Measurements from ENCODE around the gene TMCO2.

Gene TMCO2

DNA sequence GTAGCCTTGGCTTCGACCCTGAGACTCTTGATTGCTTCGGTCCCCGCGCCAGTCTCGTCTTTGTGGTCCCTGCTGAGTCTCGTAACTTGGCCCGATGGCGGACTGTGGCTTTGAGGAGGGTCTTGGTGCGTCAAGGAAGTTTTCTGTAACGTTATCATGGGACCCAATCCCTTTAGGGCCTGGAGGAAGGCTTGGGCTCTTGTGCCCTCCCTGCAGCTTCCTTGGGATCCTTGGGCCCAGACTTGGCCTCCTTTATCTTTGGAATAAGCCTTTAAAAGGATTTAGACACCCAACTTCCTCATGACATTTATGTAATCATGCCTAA is 10.7 kb downstream of the TMCO2 start:
- DNase-seq, result no peak

DNA sequence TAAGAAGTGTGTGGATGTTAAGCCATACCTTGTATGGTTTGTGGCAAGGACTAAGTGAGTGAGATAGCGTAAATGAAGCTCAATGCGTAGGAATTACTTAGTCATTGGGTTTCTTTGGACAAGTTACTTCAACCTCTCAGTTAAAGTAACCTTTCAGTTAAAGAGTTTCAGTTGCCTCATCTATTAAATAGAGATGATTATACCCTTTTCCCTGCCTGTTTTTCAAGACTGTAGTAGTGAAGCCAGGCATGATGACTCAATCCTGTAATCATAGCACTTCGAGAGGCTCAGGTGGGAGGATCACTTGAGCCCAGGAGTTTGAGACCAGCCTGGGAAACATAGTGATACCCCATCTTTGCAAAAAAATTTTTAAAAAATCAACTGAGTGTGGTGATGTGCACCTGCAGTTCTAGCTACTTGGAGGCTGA is 16.6 kb downstream of the TMCO2 start:
- no peak for DNase-seq

DNA sequence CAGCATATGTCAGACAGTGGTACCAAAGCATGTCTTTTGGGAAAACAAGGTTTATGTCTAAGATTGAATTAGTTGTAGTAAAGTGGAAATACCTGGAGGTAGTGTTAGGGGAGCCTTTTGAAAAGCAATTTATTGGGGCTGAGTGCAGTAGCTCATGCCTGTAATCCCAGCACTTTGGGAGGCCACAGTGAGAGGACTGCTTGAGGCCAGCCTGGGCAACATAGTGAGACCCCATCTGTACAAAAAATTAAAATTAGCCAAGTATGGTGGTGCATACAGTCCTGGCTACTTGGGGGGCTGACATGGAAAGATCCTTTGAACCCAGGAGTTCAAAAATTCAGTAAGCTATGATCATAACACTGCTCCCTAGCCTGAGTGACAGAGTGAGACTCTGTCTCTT is 17.6 kb downstream of the TMCO2 start:
- no peak for DNase-seq

DNA sequence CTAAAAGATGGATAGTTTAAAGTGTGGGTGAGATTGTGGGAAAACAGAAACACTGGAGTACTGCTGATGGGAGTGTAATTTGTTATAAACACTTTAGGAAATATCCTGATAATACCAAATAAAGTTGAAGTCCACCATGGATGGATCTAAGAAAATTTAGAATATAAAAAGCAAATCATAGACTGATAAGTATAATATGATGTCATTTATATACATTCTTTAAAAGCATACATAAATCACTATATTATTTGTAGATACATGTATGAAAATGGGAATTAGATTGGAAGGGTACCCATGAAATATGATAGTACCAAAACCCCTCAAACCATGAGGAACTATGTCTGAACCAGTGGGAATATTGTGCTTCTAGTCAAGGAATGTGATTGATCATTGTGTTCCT is 18.2 kb downstream of the TMCO2 start:
- no peak for DNase-seq

DNA sequence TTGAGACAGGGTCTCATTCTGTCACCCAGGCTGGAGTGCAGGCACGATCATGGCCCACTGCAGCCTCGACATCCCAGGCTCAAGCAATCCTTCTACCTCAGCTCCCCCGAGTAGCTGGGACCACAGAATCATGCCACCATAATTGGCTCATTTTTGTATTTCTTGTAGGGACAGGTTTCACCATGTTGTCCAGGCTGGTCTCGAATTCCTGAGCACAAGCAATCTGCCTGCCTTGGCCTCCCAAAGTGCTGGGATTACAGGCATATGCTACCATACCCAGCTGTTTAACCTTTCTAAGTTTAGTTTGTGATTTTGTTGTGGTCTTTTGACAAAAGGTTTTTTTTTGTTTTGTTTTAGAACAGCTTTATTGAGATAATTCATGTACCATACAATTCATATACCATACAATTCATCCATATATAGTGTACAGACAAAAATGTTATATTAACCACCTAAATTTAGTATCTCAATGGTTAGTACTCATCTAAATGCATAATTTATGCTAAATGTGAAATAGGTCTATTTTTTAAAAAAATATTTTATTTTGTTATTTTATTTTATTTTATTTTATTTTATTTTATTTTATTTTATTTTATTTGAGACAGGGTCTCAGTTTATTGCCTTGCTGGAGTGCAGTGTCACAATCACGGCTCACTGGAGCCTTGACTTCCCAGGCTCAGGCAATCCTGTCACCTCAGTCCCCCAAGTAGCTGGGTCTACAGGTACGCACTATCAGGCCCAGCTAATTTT is 19.2 kb downstream of the TMCO2 start:
- DNase-seq, result no peak

DNA sequence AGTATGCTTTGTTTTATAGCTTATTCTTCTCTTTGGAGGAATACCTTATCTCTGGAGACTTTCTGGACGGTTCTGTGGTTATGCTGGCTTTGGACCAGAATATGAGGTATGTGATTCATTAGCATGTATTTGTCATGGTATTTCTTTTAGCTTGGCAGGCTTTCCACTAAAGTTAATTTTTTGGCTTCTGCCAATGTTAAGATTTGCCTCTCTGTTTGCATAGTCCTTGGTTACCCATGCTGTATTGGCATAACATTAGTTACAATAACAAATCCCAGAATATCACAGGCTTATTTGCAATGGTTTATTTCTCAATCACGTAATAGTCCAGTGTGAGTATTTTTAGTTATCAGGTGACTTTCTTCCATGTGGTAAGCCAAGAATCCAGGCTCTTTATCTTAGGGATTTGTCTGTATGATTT is 20.0 kb downstream of the TMCO2 start:
- DNase-seq, result no peak

DNA sequence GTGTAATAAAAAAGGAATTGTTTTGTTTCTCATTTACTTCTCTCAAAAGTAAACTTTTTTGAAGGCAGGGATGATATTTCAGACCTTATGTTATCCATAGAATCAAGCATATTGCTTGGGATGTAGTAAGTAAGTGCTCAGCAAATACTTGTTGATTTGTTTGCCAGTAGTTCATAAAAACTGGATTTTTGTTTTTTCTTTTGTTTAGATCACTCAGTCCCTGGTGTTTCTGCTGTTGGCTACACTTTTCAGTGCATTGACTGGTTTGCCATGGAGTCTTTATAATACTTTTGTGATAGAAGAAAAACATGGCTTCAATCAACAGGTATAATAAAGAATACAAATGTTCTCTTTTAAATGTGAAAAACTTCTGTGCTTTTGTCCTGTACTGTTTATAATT is 20.5 kb downstream of the TMCO2 start:
- DNase-seq, result no peak

DNA sequence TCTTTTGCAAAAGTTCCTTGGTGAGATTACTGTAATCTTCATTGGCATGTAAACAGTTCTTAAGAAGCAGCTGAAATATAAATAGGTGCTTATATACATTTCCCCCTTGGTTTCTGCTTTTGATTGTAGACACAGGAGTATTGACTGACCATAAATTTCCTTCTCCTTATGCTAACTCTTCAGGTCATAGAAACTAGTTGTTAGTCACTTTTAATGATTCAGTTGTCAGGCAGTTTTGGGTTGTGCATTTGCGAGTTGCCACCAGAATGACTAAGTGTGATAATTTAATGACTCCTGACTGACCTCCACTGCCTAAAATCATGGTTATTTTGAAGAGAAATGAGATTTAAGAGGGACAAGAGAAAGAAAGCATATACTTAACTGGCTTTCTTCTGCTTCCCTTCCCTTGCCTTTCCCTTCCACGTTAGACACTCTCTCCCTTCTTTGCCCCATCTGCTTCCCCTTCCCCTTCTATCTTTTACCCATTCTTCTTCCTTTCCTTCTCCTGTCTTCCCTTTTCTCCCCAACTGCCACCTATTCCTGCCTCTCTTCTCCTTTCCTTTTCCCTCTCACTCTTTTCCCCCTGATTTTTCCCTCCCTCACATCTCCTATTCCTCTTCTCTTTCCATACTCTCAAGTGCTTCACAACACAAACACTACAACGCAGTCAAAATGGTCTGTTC is 22.6 kb downstream of the TMCO2 start:
- DNase-seq, result no peak

DNA sequence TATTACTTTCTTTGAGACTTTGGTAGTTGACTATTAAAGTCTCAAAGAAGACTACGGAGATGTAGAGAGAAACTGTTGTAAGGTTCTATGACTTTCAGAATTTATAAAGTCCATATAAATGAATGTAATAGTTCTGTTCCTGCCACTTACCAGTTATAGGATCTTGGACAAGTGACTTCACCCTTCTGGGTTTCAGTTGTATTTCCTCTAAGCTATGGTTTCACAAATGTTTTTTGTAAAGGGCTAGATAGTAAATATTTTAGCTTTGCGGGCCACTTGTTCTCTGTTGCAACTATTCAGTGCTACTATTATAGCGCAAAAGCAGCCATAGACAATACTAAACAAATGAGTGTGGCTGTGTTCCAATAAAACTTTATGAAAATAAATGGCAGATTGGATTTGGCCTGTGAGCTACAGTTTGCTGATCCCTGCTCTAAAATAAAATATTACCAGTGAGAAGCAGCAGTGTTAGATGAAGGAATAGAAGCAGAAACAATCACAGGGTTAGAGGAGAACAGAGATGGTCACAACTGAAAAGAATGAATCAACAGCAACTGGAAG is 25.0 kb downstream of the TMCO2 start:
- DNase-seq, result no peak

DNA sequence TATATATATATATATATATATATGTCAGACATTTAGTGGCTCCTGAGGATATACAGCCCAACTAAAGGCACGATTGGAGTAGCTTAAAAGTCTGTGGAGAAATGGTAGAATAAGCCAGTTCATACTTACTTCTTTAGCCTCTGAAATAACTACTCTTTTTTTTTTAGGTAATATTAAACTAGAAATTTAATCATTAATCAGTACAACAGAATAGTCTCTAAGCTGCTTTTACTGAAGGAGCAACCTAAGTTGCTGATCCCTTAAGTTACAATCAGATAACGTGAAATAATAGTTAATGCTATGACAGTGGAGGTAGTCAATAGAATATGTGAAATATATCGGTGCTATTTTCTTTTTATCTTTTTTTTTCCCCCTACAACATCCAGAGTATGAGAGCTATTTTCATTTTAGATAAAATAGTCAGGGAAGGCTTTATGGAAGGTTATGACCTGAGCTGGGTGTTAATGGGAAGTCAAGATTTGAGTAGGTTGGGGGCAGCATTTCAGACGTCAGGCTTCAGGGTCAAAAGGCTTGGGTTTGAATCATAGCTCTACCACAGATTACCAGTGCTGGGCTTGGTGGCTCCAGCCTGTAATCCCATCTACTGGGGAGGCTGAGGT is 25.9 kb downstream of the TMCO2 start:
- DNase-seq, result no peak

DNA sequence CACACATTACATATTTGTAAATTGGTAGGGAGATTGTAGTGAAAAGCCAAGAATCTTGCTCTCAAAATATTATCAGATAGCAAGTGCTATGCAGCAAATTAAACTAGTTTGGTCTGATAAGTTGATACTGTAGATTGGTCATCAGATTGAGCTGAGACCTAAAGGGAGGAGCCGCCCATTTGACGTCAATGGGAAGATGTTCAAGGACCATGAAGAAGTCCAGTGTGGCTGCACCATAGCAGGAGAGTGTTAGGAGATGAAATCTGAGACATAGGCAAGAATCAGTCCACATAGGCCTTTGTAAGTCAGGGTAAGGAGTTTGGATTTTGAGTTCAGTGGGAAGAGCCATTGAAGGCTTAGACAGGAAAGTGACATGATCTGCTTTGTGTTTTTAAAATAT is 26.6 kb downstream of the TMCO2 start:
- DNase-seq, result no peak

DNA sequence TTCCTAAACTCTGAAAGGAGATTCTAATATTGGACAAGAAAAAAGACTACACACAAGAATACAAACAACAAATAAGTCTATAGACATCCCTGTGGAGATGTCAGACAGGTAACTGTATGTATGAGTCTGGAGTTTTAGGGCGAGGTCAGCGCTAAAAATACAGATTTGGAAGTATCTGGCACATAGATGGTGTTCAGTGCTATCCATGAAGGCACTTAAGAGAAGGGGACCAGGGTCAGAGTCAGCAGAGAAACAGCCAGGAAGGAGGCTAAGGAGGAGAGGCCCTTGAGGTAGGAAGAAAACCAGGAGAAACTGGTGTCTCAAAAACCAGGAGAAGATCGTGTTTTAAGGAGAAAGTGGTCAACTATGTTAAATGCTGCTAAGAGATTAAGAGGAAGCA is 28.4 kb downstream of the TMCO2 start:
- no peak for DNase-seq

DNA sequence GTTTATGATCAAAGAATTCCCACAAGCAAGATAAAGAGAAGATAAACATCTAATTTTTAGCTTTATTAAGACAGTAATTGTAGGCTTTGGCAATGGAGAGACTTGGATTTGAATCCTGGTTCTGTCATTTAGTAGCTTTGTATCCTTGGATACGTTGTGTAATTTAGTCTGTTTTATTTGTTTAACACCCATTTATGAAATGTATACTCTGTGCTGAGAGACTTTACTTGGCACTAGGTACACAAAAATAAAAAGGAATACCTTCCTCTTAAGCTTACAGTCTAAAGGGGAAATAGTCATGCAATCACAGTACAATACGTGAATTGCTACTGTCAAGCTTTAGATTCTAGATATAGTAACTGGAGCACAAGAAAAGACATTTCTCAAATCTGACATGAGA is 34.1 kb downstream of the TMCO2 start:
- DNase-seq, result no peak

DNA sequence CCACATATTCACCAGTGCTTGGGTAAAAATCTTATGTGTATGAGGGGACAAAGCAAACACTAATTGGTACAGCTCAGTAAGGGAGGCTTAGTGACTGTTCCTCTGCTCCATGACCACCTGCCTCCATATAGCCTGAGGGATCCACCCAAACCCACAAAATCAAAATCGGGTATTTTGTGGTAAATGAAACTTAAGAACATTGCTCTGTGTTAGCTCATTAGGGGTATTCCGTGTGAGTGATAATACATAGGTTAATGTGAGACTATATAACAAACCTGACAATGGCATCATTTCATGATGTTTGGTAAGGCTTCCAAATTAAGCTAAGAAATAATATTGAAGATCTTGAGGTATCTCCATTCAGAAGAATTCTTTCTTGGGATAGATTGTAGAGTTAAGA is 43.6 kb downstream of the TMCO2 start:
- no peak for DNase-seq

DNA sequence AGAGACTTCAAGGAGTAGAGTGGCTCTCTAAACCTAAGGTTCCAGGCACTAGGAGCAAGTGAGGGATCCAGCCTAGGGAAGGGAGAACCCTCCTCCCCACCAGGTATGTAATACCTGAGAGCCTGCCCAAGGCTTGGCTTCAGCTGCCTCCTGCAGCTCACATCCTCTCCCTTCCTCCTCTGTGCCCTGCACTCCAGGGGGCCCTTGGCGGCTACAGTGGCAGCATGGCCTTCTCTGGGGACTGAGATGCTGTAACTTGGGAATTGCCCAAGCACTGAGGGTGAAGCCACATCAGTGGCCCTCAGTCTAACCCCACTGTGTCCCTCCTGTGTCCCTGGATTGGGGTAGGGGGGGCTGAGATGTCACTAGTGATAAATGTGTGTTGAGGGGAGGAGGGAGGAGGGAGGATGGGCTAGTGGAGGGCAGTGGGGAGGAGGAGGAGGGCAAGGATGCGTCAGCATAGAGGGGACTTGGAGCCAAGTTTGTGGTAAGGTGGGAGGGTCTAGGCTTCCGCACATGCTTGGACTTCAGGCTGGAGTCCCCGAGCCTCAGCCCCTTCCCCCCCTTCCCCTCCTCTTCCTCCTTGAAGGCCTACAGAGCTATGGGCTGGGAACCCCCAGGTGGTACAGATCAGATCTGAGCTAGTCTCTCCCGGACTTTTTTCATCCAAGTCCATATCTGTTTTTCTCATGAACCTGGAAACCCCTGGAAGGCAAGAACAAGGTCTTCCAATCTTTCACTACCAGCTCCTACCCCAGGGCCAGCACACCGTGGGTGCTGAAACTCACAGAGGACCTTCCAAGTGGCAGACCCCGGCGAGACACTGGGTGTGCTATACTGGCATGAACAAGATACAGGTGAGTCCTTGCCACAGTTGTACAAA is 51.9 kb downstream of the TMCO2 start:
- DNase-seq, result no peak

DNA sequence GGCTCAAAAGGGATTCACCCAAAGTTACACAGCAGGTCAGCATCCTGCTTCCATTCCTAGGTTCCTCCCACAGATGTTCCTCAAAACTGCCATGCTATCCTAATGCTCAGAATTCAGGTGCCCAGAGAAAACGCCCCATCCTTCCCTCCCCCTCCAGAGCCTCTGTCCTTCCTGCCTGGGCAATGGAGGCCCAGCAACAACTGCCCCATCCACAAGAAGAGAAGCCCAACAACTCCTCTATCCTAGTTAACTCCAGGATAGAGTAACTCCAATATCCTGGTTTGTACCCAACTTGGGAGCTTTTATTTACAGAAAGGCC is 52.5 kb downstream of the TMCO2 start:
- no peak for DNase-seq

DNA sequence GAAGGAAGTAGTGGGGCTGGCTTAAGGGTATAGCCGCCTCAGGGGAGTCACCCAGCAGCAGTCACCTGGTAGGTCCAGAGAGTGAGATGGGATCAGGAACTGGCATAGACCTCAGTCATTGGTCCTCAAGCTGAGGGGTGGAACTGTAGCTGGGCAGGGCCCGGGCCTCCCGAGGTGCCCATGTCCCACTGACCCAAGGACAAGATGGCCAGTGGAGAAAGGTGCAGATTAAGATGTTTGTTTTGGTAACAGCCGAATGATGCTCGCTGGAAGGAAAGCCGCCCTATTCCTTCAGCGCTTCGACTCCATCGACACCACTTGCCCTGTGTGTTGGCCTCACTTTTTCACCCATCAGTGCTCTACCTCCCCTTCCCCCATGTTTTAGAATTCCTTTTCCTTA is 52.9 kb downstream of the TMCO2 start:
- DNase-seq, result no peak

DNA sequence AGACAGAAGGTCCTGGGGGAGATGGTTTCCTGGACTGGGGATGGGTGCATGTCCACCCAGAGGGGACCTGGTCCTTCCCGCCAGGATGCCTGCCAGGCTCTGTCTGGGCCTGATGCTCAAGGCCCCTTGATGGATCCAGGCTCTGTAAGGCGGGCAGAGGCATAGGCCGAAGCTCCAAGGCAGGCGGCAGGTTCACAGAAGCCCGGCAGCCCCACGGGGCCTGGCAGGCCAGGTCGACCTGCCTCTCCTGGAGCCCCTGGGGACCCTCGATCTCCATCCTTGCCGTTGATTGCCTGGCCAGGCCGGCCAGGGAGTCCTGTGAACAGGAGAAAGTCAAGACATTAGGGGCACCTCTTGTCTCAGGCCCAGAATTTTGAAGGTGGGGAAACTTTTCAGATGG is 53.3 kb downstream of the TMCO2 start:
- DNase-seq, result no peak
